DND-41 (cell line): ENCODE measurements around the gene TMEM164.

Experiments used
- EZH2 ChIP-seq: IDR thresholded peaks from 3 replicates; pipeline ENCODE4 v1.6.1; 2012; ENCODE audit warnings: borderline replicate concordance, low read depth, mild to moderate bottlenecking, moderate library complexity, low read length, inconsistent platforms; ENCODE audit not compliant: severe bottlenecking
- TF ChIP-seq, protein P1 (sequence below): IDR thresholded peaks from 2 replicates; pipeline ENCODE4 v1.5.1; 2012; ENCODE audit warnings: borderline replicate concordance, low read length, moderate library complexity, mild to moderate bottlenecking; ENCODE audit not compliant: poor library complexity, severe bottlenecking; ENCODE audit errors: extremely low read depth

DNA sequence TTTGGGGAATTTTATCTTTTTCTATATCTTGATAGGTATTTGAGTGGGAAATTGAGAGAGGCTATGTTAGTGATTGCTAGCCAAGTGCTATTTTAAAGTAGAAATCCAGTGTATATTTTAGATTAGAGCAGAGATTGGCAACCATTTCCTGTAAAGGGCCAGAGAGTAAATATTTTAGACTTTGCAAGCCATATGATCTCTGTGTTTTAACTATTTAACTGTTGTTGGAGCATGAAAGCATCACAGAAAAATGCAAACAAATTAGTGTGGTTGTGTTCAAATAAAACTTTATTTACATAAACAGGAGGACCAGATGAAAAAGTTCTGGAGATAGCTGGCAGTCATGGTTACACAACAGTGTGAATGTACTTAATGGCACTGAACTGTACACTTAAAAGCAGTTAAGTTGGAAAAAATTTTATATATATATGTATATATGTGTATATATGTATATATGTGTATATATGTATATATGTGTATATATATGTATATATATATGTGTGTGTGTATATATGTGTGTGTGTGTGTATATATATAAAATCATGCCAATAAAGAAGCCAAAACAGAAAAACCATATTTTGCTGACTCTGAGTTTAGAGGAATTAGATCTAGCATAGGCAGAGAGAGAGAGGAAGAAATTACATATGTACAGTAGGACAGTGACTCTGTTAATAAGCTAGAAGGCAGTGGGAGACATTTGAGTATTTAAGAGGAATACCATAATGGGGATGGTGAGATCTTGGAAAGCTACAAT lies 83.4 kb downstream of the TMEM164 start:
- TF ChIP-seq, protein P1, sequence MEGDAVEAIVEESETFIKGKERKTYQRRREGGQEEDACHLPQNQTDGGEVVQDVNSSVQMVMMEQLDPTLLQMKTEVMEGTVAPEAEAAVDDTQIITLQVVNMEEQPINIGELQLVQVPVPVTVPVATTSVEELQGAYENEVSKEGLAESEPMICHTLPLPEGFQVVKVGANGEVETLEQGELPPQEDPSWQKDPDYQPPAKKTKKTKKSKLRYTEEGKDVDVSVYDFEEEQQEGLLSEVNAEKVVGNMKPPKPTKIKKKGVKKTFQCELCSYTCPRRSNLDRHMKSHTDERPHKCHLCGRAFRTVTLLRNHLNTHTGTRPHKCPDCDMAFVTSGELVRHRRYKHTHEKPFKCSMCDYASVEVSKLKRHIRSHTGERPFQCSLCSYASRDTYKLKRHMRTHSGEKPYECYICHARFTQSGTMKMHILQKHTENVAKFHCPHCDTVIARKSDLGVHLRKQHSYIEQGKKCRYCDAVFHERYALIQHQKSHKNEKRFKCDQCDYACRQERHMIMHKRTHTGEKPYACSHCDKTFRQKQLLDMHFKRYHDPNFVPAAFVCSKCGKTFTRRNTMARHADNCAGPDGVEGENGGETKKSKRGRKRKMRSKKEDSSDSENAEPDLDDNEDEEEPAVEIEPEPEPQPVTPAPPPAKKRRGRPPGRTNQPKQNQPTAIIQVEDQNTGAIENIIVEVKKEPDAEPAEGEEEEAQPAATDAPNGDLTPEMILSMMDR, result no peak
- no peak for TF ChIP-seq EZH2
